ENCODE data around the gene CTNNBIP1.
A peak's percentile ranks its signal among the peaks of the same experiment; 100 is the strongest.

The CTNNBIP1 gene

GRCh38 chr1:9910076-9910422 lies at the start of gene CTNNBIP1:
CTNNBIP1 (minus strand) TSS chr1:9910269; CDS start chr1:9872064, 38,205 bp downstream.
- Histone ChIP-seq H3K4me1 (ENCODE audit: control insufficient read depth, insufficient read depth, low read length) (peaks cover 4% of the 10 kb centered on the region; the same call in 1 of the 2 replicates), H3K27ac (ENCODE audit: low read length) (no peak within 1 kb of the TSS), H3K36me3 (ENCODE audit: control insufficient read depth, insufficient read depth, low read length) (no peaks in the 10 kb centered on the region), H3K27me3 (ENCODE audit: control insufficient read depth, insufficient read depth, low read length) (no peaks in the 10 kb centered on the region), H3K9me3 (ENCODE audit: control insufficient read depth, insufficient read depth, low read length) (no peaks in the 10 kb centered on the region), H3K4me3 (ENCODE audit: low read length) (peak within 1 kb of the TSS; percentile 72)
- no CpG with 5 or more reads among the region's 55 CpGs for WGBS (ENCODE audit: insufficient coverage, insufficient read length)
- DNase-seq (ENCODE audit: low read depth, low spot score): no peak

GRCh38 chr1:9957726-9958125 lies 47.7 kb upstream of the CTNNBIP1 start:
- Histone ChIP-seq H3K36me3 (ENCODE audit: control insufficient read depth, insufficient read depth, low read length) (no peaks in the 10 kb centered on the region), H3K4me1 (ENCODE audit: control insufficient read depth, insufficient read depth, low read length) (no peaks in the 10 kb centered on the region; the same call in 1 of the 2 replicates), H3K27me3 (ENCODE audit: control insufficient read depth, insufficient read depth, low read length) (no peaks in the 10 kb centered on the region), H3K4me3 (ENCODE audit: low read length) (no peak overlapping the region), H3K9me3 (ENCODE audit: control insufficient read depth, insufficient read depth, low read length) (no peaks in the 10 kb centered on the region), H3K27ac (ENCODE audit: low read length) (no peak overlapping the region)
- WGBS (ENCODE audit: insufficient coverage, insufficient read length): no CpG with 5 or more reads among the region's 8 CpGs
- no peak for DNase-seq (ENCODE audit: low read depth, low spot score)

- WGBS (ENCODE audit: insufficient coverage, insufficient read length): no CpG with 5 or more reads among the region's 2 CpGs
- no peak overlapping the region for H3K27ac ChIP-seq (ENCODE audit: low read length)
- no peaks in the 10 kb centered on the region for H3K36me3 ChIP-seq (ENCODE audit: control insufficient read depth, insufficient read depth, low read length)
- H3K9me3 ChIP-seq (ENCODE audit: control insufficient read depth, insufficient read depth, low read length): no peaks in the 10 kb centered on the region
- no peaks in the 10 kb centered on the region for H3K27me3 ChIP-seq (ENCODE audit: control insufficient read depth, insufficient read depth, low read length)
- H3K4me1 ChIP-seq (ENCODE audit: control insufficient read depth, insufficient read depth, low read length): no peaks in the 10 kb centered on the region
- DNase-seq (ENCODE audit: low read depth, low spot score): no peak
- no peak overlapping the region for H3K4me3 ChIP-seq (ENCODE audit: low read length)
Observed at GRCh38 chr1:9946315-9946714, 36.2 kb upstream of the CTNNBIP1 start.

GRCh38 chr1:9942939-9943788 lies 33.1 kb upstream of the CTNNBIP1 start, which contains the start of the genes LZIC and NMNAT1:
LZIC (minus strand) TSS chr1:9943391; CDS start chr1:9936619, 6,772 bp downstream.
NMNAT1 (plus strand) TSS chr1:9943475; CDS start chr1:9972074, 28,599 bp downstream.
- H3K4me3 ChIP-seq (ENCODE audit: low read length): peak within 1 kb of the TSS; percentile 85
- H3K27me3 ChIP-seq (ENCODE audit: control insufficient read depth, insufficient read depth, low read length): no peaks in the 10 kb centered on the region
- no peaks in the 10 kb centered on the region for H3K9me3 ChIP-seq (ENCODE audit: control insufficient read depth, insufficient read depth, low read length)
- H3K4me1 ChIP-seq (ENCODE audit: control insufficient read depth, insufficient read depth, low read length): no peaks in the 10 kb centered on the region
- H3K27ac ChIP-seq (ENCODE audit: low read length): no peak within 1 kb of the TSS
- no peaks in the 10 kb centered on the region for H3K36me3 ChIP-seq (ENCODE audit: control insufficient read depth, insufficient read depth, low read length)
- WGBS (ENCODE audit: insufficient coverage, insufficient read length): no CpG with 5 or more reads among the region's 53 CpGs
- DNase-seq (ENCODE audit: low read depth, low spot score): peak; percentile 74

- H3K9me3 ChIP-seq (ENCODE audit: control insufficient read depth, insufficient read depth, low read length): no peaks in the 10 kb centered on the region
- no peaks in the 10 kb centered on the region for H3K36me3 ChIP-seq (ENCODE audit: control insufficient read depth, insufficient read depth, low read length)
- peak; percentile 29 for DNase-seq (ENCODE audit: low read depth, low spot score)
- no peaks in the 10 kb centered on the region for H3K27me3 ChIP-seq (ENCODE audit: control insufficient read depth, insufficient read depth, low read length)
- H3K4me3 ChIP-seq (ENCODE audit: low read length): peak overlapping the region; percentile 85
- no peaks in the 10 kb centered on the region for H3K4me1 ChIP-seq (ENCODE audit: control insufficient read depth, insufficient read depth, low read length)
- WGBS (ENCODE audit: insufficient coverage, insufficient read length): no CpG with 5 or more reads among the region's 14 CpGs
- H3K27ac ChIP-seq (ENCODE audit: low read length): no peak overlapping the region
Observed at GRCh38 chr1:9942399-9942938, 32.4 kb upstream of the CTNNBIP1 start.

GRCh38 chr1:9929431-9930385 lies 19.6 kb upstream of the CTNNBIP1 start:
- no peak overlapping the region for H3K27ac ChIP-seq (ENCODE audit: low read length)
- WGBS (ENCODE audit: insufficient coverage, insufficient read length): 100% methylated on average over 2 of the region's 15 CpGs

GRCh38 chr1:9927259-9927658 lies 17.2 kb upstream of the CTNNBIP1 start:
- Histone ChIP-seq H3K27ac (ENCODE audit: low read length) (no peak overlapping the region), H3K27me3 (ENCODE audit: control insufficient read depth, insufficient read depth, low read length) (no peaks in the 10 kb centered on the region), H3K36me3 (ENCODE audit: control insufficient read depth, insufficient read depth, low read length) (no peaks in the 10 kb centered on the region), H3K4me3 (ENCODE audit: low read length) (no peak overlapping the region), H3K9me3 (ENCODE audit: control insufficient read depth, insufficient read depth, low read length) (no peaks in the 10 kb centered on the region), H3K4me1 (ENCODE audit: control insufficient read depth, insufficient read depth, low read length) (no peaks in the 10 kb centered on the region)
- DNase-seq (ENCODE audit: low read depth, low spot score): no peak
- no CpG with 5 or more reads among the region's 5 CpGs for WGBS (ENCODE audit: insufficient coverage, insufficient read length)

More at GRCh38 chr1:9929431-9930385, 19.6 kb upstream of the CTNNBIP1 start:
- peak; percentile 55 for DNase-seq (ENCODE audit: low read depth, low spot score)
- H3K36me3 ChIP-seq (ENCODE audit: control insufficient read depth, insufficient read depth, low read length): no peaks in the 10 kb centered on the region
- H3K9me3 ChIP-seq (ENCODE audit: control insufficient read depth, insufficient read depth, low read length): no peaks in the 10 kb centered on the region
- H3K4me1 ChIP-seq (ENCODE audit: control insufficient read depth, insufficient read depth, low read length): no peaks in the 10 kb centered on the region
- no peak overlapping the region for H3K4me3 ChIP-seq (ENCODE audit: low read length)
- no peaks in the 10 kb centered on the region for H3K27me3 ChIP-seq (ENCODE audit: control insufficient read depth, insufficient read depth, low read length)

GRCh38 chr1:9922342-9922741 lies 12.3 kb upstream of the CTNNBIP1 start:
- no CpG with 5 or more reads among the region's 5 CpGs for WGBS (ENCODE audit: insufficient coverage, insufficient read length)

GRCh38 chr1:9920606-9921005 lies 10.5 kb upstream of the CTNNBIP1 start:
- H3K4me1 ChIP-seq (ENCODE audit: control insufficient read depth, insufficient read depth, low read length): no peaks in the 10 kb centered on the region
- H3K4me3 ChIP-seq (ENCODE audit: low read length): no peak overlapping the region
- H3K36me3 ChIP-seq (ENCODE audit: control insufficient read depth, insufficient read depth, low read length): no peaks in the 10 kb centered on the region
- no peaks in the 10 kb centered on the region for H3K9me3 ChIP-seq (ENCODE audit: control insufficient read depth, insufficient read depth, low read length)
- H3K27me3 ChIP-seq (ENCODE audit: control insufficient read depth, insufficient read depth, low read length): no peaks in the 10 kb centered on the region
- WGBS (ENCODE audit: insufficient coverage, insufficient read length): no CpG with 5 or more reads among the region's 5 CpGs
- DNase-seq (ENCODE audit: low read depth, low spot score): no peak
- no peak overlapping the region for H3K27ac ChIP-seq (ENCODE audit: low read length)

More at GRCh38 chr1:9922342-9922741, 12.3 kb upstream of the CTNNBIP1 start:
- H3K4me1 ChIP-seq (ENCODE audit: control insufficient read depth, insufficient read depth, low read length): no peaks in the 10 kb centered on the region
- H3K27ac ChIP-seq (ENCODE audit: low read length): no peak overlapping the region
- no peaks in the 10 kb centered on the region for H3K27me3 ChIP-seq (ENCODE audit: control insufficient read depth, insufficient read depth, low read length)
- no peak overlapping the region for H3K4me3 ChIP-seq (ENCODE audit: low read length)
- no peaks in the 10 kb centered on the region for H3K36me3 ChIP-seq (ENCODE audit: control insufficient read depth, insufficient read depth, low read length)
- DNase-seq (ENCODE audit: low read depth, low spot score): no peak
- no peaks in the 10 kb centered on the region for H3K9me3 ChIP-seq (ENCODE audit: control insufficient read depth, insufficient read depth, low read length)

- no peak overlapping the region for H3K4me3 ChIP-seq (ENCODE audit: low read length)
- no CpG with 5 or more reads among the region's 1 CpG for WGBS (ENCODE audit: insufficient coverage, insufficient read length)
- no peak overlapping the region for H3K27ac ChIP-seq (ENCODE audit: low read length)
- H3K27me3 ChIP-seq (ENCODE audit: control insufficient read depth, insufficient read depth, low read length): no peaks in the 10 kb centered on the region
- H3K9me3 ChIP-seq (ENCODE audit: control insufficient read depth, insufficient read depth, low read length): no peaks in the 10 kb centered on the region
- DNase-seq (ENCODE audit: low read depth, low spot score): no peak
- no peaks in the 10 kb centered on the region for H3K4me1 ChIP-seq (ENCODE audit: control insufficient read depth, insufficient read depth, low read length)
- H3K36me3 ChIP-seq (ENCODE audit: control insufficient read depth, insufficient read depth, low read length): no peaks in the 10 kb centered on the region
Observed at GRCh38 chr1:9917901-9918300, 7.8 kb upstream of the CTNNBIP1 start.

Data from iPS DF 6.9 (cell line).